Adrenal gland (tissue), 12 donors: ENCODE data around the gene ERBB4. TPM values are rescaled to one million over a fixed set of nuclear protein-coding genes. Genes with fewer than 3 reads are reported as not detected.

Source experiments
- DNase-seq, 7 donors: peaks; one replicate each; pipeline ENCODE4 v3.0.0-alpha.2; 2019 to 2020
- H3K27ac ChIP-seq, 5 donors: fragments of 200-600 bp; sonication (generic) in 4 of 5; 1 replicate in 3 of 5; 2 replicates in 2 of 5; pipeline versions ENCODE4 v1.5.1 to v1.8.0; 2016 to 2020; ENCODE audit warnings: mild to moderate bottlenecking in 1 of 5
- H3K27me3 ChIP-seq: fragments of 200-600 bp; 2 replicates; pipeline ENCODE4 v1.8.0; 2021
- H3K36me3 ChIP-seq, 2 donors: fragments of 200-600 bp; replicated peaks in 1 of 2; 1 replicate in 1 of 2; 2 replicates in 1 of 2; pipeline versions ENCODE4 v1.5.1 to v1.8.0; 2018 to 2022
- H3K4me1 ChIP-seq, 2 donors: fragments of 200-600 bp; replicated peaks in 1 of 2; 1 replicate in 1 of 2; 2 replicates in 1 of 2; pipeline versions ENCODE4 v1.5.1 to v1.8.0; 2018 to 2021
- H3K4me3 ChIP-seq, 4 donors: fragments of 200-600 bp; sonication (generic) in 3 of 4; one replicate each; pipeline ENCODE4 v1.5.1; 2016 to 2018
- H3K9me3 ChIP-seq, 3 donors: fragments of 200-600 bp; sonication (generic) in 1 of 3; replicated peaks in 1 of 3; 1 replicate in 2 of 3; 2 replicates in 1 of 3; pipeline versions ENCODE4 v1.5.1 to v1.8.0; 2016 to 2021
- POLR2A ChIP-seq, 2 donors: fragments of 450-650 bp; IDR thresholded peaks; one replicate each; pipeline ENCODE4 v1.6.1; 2017; ENCODE audit warnings: antibody characterized with exemption in 2 of 2, mild to moderate bottlenecking in 2 of 2, moderate library complexity in 1 of 2
- WGBS, 4 donors: extraction: QIAGEN DNeasy Blood & Tissue Kit in 2 of 4; methylation state at CpG; one replicate each; pipeline versions ENCODE4 v1.1.5 to v1.1.7; 2013 to 2017; 5-methylcytosine and 5-hydroxymethylcytosine counted together
- intact Hi-C, 2 donors: fragments of 100-400 bp; cut with DNase I; formaldehyde crosslinking; loops; one replicate each; pipeline versions ENCODE4 v1.14.1 to v1.15.0; 2022 to 2023
- polyA plus RNA-seq, 3 donors: library from polyadenylated mRNA; stranded (reverse); fragments of 200-250 nt in 2 of 3; fragments of 350-450 nt in 1 of 3; fragmentation: Illumina TruSeq in 1 of 3; extraction: RNeasy Lipid Tissue Mini Kit (QIAGEN cat#74804) in 1 of 3; gene quantifications; one replicate each; pipeline ENCODE4 v1.2.3, GENCODE V29; 2013 to 2014
- total RNA-seq, 9 donors: library from RNA; depleted of rRNA in 4 of 9; stranded (reverse); fragments of >200 nt in 4 of 9; fragments of 120-200 nt in 1 of 9; fragmentation: NEBNext Ultra II Directional in 1 of 9; extraction: Animal tissue kit (Norgen Biotek cat#: 25700) in 1 of 9; gene quantifications; one replicate each; pipeline versions ENCODE4 v1.1.0 to v1.2.4, GENCODE V29; 2013 to 2023
- TF ChIP-seq, protein P1 (sequence below), 6 experiments: fragments of 450-650 bp in 4 of 6; fragments of 200-600 bp in 2 of 6; sonication (generic) in 1 of 6; IDR thresholded peaks; 1 replicate in 5 of 6; 2 replicates in 1 of 6; pipeline versions ENCODE4 v1.5.1 to v1.8.0; 2016 to 2021; ENCODE audit warnings: antibody characterized with exemption in 6 of 6, mild to moderate bottlenecking in 2 of 6, moderate library complexity in 1 of 6
- donor health status: healthy with polysubstance abuse.
- donor health status: Bipolar disorder and iron deficiency.
- donor health status: DM: yes; HTN: yes; CAD: no.
- donor health status: DM: no; HTN: no; CAD: no.
- donor health status: DM: no; HTN: no; CAD: no.
- donor health status: DM: yes; HTN: yes; CAD: no.

The ERBB4 gene
- total and polyA plus RNA-seq, 12 donors = 0.06 to 2.9 (median 0.49) TPM

GRCh38 chr2:211494536-211494935, 1044.1 kb downstream of the ERBB4 start:
- DNase-seq = no peak
- H3K4me3 ChIP-seq = no peak overlapping the region
- 43 to 60% (median 49%) methylated on average over 3 of the region's 3 CpGs for WGBS, 4 donors

GRCh38 chr2:211494085-211494484, 1044.5 kb downstream of the ERBB4 start:
- TF ChIP-seq, protein P1, sequence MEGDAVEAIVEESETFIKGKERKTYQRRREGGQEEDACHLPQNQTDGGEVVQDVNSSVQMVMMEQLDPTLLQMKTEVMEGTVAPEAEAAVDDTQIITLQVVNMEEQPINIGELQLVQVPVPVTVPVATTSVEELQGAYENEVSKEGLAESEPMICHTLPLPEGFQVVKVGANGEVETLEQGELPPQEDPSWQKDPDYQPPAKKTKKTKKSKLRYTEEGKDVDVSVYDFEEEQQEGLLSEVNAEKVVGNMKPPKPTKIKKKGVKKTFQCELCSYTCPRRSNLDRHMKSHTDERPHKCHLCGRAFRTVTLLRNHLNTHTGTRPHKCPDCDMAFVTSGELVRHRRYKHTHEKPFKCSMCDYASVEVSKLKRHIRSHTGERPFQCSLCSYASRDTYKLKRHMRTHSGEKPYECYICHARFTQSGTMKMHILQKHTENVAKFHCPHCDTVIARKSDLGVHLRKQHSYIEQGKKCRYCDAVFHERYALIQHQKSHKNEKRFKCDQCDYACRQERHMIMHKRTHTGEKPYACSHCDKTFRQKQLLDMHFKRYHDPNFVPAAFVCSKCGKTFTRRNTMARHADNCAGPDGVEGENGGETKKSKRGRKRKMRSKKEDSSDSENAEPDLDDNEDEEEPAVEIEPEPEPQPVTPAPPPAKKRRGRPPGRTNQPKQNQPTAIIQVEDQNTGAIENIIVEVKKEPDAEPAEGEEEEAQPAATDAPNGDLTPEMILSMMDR (IDR thresholded peaks at IDR 0.05) = no peak
- no peak for TF ChIP-seq POLR2A (IDR thresholded peaks at IDR 0.05)
- H3K27ac ChIP-seq = no peak overlapping the region
- no peaks in the 10 kb centered on the region for H3K27me3 ChIP-seq
- 81 to 92% (median 85%) methylated on average over 8 of the region's 8 CpGs for WGBS, 4 donors
- intact Hi-C loops = no loop called here
- H3K4me1 ChIP-seq = no peaks in the 10 kb centered on the region
- DNase-seq = no peak
- no peaks in the 10 kb centered on the region for H3K36me3 ChIP-seq
- H3K4me3 ChIP-seq = no peak overlapping the region
- no peaks in the 10 kb centered on the region for H3K9me3 ChIP-seq

More at GRCh38 chr2:211494536-211494935, 1044.1 kb downstream of the ERBB4 start:
- TF ChIP-seq, protein P1 (IDR thresholded peaks at IDR 0.05) = no peak
- Histone ChIP-seq H3K27ac (no peak overlapping the region), H3K4me1 (no peaks in the 10 kb centered on the region), H3K27me3 (no peaks in the 10 kb centered on the region), H3K36me3 (no peaks in the 10 kb centered on the region), H3K9me3 (no peaks in the 10 kb centered on the region)
- intact Hi-C loops = no loop called here

DNA sequence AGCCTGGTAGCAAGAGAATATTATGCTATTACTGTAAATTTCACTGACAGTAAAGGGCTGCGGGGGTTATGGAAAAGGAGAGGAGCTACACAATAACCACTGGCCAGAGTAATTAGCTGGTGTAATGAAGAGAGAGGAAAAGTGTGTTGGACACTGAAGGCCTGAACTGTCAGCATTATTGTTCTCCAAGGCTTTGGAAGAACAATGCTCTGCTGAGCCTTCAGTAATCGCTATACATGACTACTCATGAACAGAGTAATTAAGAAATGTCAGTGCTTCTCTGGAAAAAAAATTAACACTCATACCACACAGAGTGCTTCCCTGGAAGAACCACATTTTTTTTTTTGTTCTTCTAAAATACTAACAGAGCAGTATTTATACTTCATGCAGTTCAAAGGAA, 1050.9 kb downstream of the ERBB4 start:
- TF ChIP-seq POLR2A (IDR thresholded peaks at IDR 0.05) = no peak
- TF ChIP-seq, protein P1 (IDR thresholded peaks at IDR 0.05) = no peak
- WGBS, 4 donors = 67 to 84% (median 71%) methylated on average over 2 of the region's 2 CpGs
- no peaks in the 10 kb centered on the region for H3K36me3 ChIP-seq
- no peak for DNase-seq
- no peak overlapping the region for H3K4me3 ChIP-seq
- H3K27ac ChIP-seq = no peak overlapping the region
- H3K4me1 ChIP-seq = no peaks in the 10 kb centered on the region
- intact Hi-C loops = no loop called here
- no peaks in the 10 kb centered on the region for H3K27me3 ChIP-seq
- no peaks in the 10 kb centered on the region for H3K9me3 ChIP-seq

- 60 to 74% (median 66%) methylated on average over 3 of the region's 3 CpGs for WGBS, 4 donors
- no peaks in the 10 kb centered on the region for H3K9me3 ChIP-seq
Measured at GRCh38 chr2:211479536-211480150, 1059.0 kb downstream of the ERBB4 start.

More at GRCh38 chr2:211479536-211480150, 1059.0 kb downstream of the ERBB4 start:
- DNase-seq = no peak
- intact Hi-C loops = no loop called here
- H3K36me3 ChIP-seq = no peaks in the 10 kb centered on the region
- no peak overlapping the region for H3K4me3 ChIP-seq
- H3K27me3 ChIP-seq = no peaks in the 10 kb centered on the region
- H3K4me1 ChIP-seq = no peaks in the 10 kb centered on the region
- TF ChIP-seq, protein P1 (IDR thresholded peaks at IDR 0.05) = no peak
- TF ChIP-seq POLR2A (IDR thresholded peaks at IDR 0.05) = no peak
- no peak overlapping the region for H3K27ac ChIP-seq
